ENCODE measurements around the gene POU6F2. TPM values are rescaled to one million over a fixed set of nuclear protein-coding genes. Genes with fewer than 3 reads are reported as not detected.
"Not testable (repeated sequence)": the region's sequence is repeated elsewhere in the genome, so short reads cannot be mapped to it uniquely, and the experiment has no call there.

POU6F2 gene
- total RNA-seq, 4 donors from 2014 or later, result not detected

DNA sequence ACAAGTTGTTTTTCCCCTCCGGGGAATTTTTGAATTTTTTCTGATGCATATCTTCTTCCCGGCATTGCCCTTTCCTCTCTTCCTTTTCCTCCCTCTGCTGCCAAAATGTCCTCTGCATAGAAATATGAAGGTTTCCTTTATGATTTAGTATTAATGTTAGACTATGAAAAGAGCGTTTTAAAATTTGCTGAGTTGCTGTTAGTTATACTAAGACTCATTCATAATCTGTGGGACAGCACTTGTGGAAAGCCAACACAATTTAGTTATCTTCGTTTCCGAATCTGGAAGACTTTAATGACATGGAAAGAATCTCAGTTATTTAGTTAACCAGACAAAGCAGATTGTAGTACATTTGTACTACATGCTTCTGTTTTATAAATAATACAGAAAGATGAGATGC lies 25.0 kb downstream of the POU6F2 start:
- H3K27ac ChIP-seq (replicated peaks in 1 of 4), result no peak overlapping the region
- no peaks in the 10 kb centered on the region for H3K36me3 ChIP-seq
- H3K4me3 ChIP-seq, result no peak overlapping the region
- intact Hi-C loops (cut with DNase I), result no loop called here
- no peak for DNase-seq (ENCODE audit: extremely low spot score)
- WGBS, result 68% methylated on average over 5 of the region's 5 CpGs
- TF ChIP-seq POLR2AphosphoS5 (IDR thresholded peaks at IDR 0.05), result no peak
- no peak for TF ChIP-seq EP300 (IDR thresholded peaks at IDR 0.05)
- H3K9me3 ChIP-seq, result no peaks in the 10 kb centered on the region
- H3K27me3 ChIP-seq, result no peaks in the 10 kb centered on the region
- H3K4me1 ChIP-seq, result no peaks in the 10 kb centered on the region

DNA sequence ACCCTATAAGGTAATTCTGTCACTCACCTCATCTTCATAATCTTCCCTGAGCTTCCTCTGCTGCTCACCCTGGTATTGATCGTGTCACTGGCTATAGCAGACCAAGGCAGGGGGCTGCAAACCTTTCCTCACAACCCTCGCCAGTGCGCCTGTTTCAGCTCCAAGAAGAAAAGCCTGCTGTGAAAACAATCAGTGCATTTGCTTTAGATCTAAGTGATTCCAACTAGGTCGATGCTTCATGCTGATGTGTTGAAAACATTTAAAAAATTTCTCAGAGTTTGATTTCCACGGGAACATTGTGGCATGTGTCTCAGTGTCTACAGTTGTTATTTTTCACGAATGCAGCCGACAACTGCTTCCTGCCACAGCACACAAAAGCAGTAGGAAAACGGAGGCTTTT lies 27.3 kb downstream of the POU6F2 start:
- Histone ChIP-seq H3K4me1 (no peaks in the 10 kb centered on the region), H3K4me3 (no peak overlapping the region), H3K36me3 (no peaks in the 10 kb centered on the region), H3K27me3 (no peaks in the 10 kb centered on the region), H3K27ac (replicated peaks in 1 of 4) (no peak overlapping the region), H3K9me3 (no peaks in the 10 kb centered on the region)
- DNase-seq (ENCODE audit: extremely low spot score), result no peak
- intact Hi-C loops (cut with DNase I), result no loop called here
- TF ChIP-seq, protein P1, sequence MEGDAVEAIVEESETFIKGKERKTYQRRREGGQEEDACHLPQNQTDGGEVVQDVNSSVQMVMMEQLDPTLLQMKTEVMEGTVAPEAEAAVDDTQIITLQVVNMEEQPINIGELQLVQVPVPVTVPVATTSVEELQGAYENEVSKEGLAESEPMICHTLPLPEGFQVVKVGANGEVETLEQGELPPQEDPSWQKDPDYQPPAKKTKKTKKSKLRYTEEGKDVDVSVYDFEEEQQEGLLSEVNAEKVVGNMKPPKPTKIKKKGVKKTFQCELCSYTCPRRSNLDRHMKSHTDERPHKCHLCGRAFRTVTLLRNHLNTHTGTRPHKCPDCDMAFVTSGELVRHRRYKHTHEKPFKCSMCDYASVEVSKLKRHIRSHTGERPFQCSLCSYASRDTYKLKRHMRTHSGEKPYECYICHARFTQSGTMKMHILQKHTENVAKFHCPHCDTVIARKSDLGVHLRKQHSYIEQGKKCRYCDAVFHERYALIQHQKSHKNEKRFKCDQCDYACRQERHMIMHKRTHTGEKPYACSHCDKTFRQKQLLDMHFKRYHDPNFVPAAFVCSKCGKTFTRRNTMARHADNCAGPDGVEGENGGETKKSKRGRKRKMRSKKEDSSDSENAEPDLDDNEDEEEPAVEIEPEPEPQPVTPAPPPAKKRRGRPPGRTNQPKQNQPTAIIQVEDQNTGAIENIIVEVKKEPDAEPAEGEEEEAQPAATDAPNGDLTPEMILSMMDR (IDR thresholded peaks at IDR 0.05), result no peak
- TF ChIP-seq EP300 (IDR thresholded peaks at IDR 0.05), result no peak
- no peak for TF ChIP-seq POLR2AphosphoS5 (IDR thresholded peaks at IDR 0.05)
- TF ChIP-seq POLR2A (IDR thresholded peaks at IDR 0.05; ENCODE audit: low read depth), result no peak
- WGBS, result 42% methylated on average over 6 of the region's 8 CpGs

DNA sequence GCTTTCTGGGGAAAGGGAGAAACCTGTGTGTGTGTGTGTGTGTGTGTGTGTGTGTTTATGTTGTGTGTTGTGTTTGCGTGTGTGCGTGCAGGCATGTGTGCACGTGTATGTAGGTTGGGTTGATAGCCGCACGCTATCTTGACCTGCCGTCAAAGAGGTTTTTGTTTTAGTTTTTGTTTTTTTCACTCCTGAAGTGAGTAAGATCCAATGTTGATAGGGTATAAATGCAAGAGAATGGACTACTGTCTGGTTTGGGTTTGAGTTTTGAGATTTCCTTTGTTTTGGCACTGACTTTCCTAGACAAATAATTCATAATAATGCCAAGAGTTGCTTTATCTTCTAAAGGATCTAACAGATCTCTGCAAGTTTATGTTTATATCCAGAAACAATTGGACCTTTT lies 27.8 kb downstream of the POU6F2 start:
- WGBS, result 66% methylated on average over 6 of the region's 6 CpGs
- no peak for DNase-seq (ENCODE audit: extremely low spot score)
- intact Hi-C loops (cut with DNase I), result no loop called here
- no peaks in the 10 kb centered on the region for H3K4me1 ChIP-seq
- TF ChIP-seq POLR2A (IDR thresholded peaks at IDR 0.05; ENCODE audit: low read depth) (no peak), EP300 (IDR thresholded peaks at IDR 0.05) (no peak), POLR2AphosphoS5 (IDR thresholded peaks at IDR 0.05) (no peak)
- TF ChIP-seq, protein P1 (IDR thresholded peaks at IDR 0.05), result no peak
- no peaks in the 10 kb centered on the region for H3K36me3 ChIP-seq
- H3K4me3 ChIP-seq, result no peak overlapping the region
- H3K27me3 ChIP-seq, result no peaks in the 10 kb centered on the region
- no peak overlapping the region for H3K27ac ChIP-seq (replicated peaks in 1 of 4)
- H3K9me3 ChIP-seq, result no peaks in the 10 kb centered on the region

DNA sequence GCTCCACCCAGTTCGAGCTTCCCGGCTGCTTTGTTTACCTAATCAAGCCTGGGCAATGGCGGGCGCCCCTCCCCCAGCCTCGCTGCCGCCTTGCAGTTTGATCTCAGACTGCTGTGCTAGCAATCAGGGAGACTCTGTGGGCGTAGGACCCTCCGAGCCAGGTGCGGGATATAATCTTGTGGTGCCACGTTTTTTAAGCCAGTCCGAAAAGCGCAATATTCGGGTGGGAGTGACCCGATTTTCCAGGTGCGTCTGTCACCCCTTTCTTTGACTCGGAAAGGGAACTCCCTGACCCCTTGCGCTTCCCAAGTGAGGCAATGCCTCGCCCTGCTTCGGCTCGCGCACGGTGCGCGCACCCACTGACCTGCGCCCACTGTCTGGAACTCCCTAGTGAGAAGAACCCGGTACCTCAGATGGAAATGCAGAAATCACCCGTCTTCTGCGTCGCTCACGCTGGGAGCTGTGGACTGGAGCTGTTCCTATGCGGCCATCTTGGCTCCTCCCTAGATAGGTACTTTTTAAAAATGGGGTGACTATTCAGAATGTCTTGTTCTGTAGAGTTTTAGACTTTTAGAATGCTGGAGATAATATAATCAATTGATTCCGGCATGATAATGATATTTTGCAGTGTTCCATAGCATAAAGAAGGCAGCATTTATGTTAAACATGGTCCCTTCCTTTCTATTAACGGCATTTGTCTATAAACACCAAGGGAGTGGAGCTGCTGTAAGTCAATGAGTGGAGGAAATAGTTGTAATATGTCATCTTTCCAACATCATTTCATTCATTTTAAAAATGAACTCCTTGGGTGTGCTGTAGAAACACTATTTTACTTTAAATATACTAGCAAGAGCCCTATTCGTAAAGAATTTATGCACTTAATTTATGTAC lies 35.6 kb downstream of the POU6F2 start:
- H3K27ac ChIP-seq (replicated peaks in 1 of 4); H3K4me1 ChIP-seq; H3K9me3 ChIP-seq; DNase-seq (ENCODE audit: extremely low spot score); intact Hi-C loops (cut with DNase I); H3K36me3 ChIP-seq; H3K4me3 ChIP-seq; H3K27me3 ChIP-seq: not testable (repeated sequence)
- 81% methylated on average over 30 of the region's 34 CpGs for WGBS

DNA sequence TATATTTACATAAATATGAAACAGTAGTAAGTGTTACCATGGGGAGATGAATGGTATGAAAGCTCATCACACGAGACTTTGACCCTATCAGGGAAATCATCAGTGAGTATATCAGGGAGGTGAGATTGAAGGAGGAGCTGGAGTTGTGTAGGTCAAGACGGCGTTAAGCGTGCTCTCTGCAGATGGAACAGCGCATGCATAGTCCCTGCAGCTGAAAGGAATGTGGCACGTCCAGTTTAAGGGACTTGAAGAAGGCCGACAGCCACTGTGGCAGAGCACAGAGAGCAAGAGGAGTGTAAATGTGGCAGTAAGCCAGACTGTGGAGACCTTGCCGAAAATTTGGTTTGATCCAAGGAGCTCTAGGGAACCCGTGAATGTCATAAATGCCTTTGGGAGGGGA lies 38.9 kb downstream of the POU6F2 start:
- Histone ChIP-seq H3K27me3 (no peaks in the 10 kb centered on the region), H3K9me3 (no peaks in the 10 kb centered on the region), H3K4me1 (no peaks in the 10 kb centered on the region), H3K27ac (replicated peaks in 1 of 4) (no peak overlapping the region), H3K4me3 (no peak overlapping the region), H3K36me3 (no peaks in the 10 kb centered on the region)
- no peak for TF ChIP-seq POLR2A (IDR thresholded peaks at IDR 0.05; ENCODE audit: low read depth)
- no peak for TF ChIP-seq POLR2AphosphoS5 (IDR thresholded peaks at IDR 0.05)
- TF ChIP-seq EP300 (IDR thresholded peaks at IDR 0.05), result no peak
- TF ChIP-seq, protein P1 (IDR thresholded peaks at IDR 0.05), result no peak
- intact Hi-C loops (cut with DNase I), result no loop called here
- 83% methylated on average over 9 of the region's 9 CpGs for WGBS
- DNase-seq (ENCODE audit: extremely low spot score), result no peak
